Glutamatergic neuron (in vitro differentiated cells): ENCODE results near the gene DYRK1A. TPM values are rescaled to one million over a fixed set of nuclear protein-coding genes. Genes with fewer than 3 reads are reported as not detected.

Source experiments
- DNase-seq: peaks from one replicate; pipeline ENCODE4 v3.0.0; 2022
- H3K27ac Mint-ChIP-seq: one replicate; pipeline ENCODE4 v1.8.0; 2020; ENCODE audit warnings: mild to moderate bottlenecking, mixed read lengths, inconsistent platforms; ENCODE audit not compliant: unreplicated experiment
- H3K27me3 Mint-ChIP-seq: one replicate; pipeline ENCODE4 v1.8.0; 2020; ENCODE audit warnings: mild to moderate bottlenecking, moderate library complexity, mixed read lengths, inconsistent platforms; ENCODE audit not compliant: unreplicated experiment
- H3K36me3 Mint-ChIP-seq: one replicate; pipeline ENCODE4 v1.8.0; 2020; ENCODE audit warnings: mild to moderate bottlenecking, mixed read lengths, inconsistent platforms; ENCODE audit not compliant: unreplicated experiment
- H3K4me1 Mint-ChIP-seq: one replicate; pipeline ENCODE4 v1.8.0; 2020; ENCODE audit warnings: mild to moderate bottlenecking, low read depth, mixed read lengths, inconsistent platforms; ENCODE audit not compliant: unreplicated experiment
- H3K4me3 Mint-ChIP-seq: one replicate; pipeline ENCODE4 v1.8.0; 2020; ENCODE audit warnings: mild to moderate bottlenecking, mixed read lengths, inconsistent platforms; ENCODE audit not compliant: unreplicated experiment
- H3K9me3 Mint-ChIP-seq: one replicate; pipeline ENCODE4 v1.8.0; 2020; ENCODE audit warnings: mild to moderate bottlenecking, moderate library complexity, mixed read lengths, inconsistent platforms; ENCODE audit not compliant: unreplicated experiment
- CTCF ChIP-seq: fragments of 200-600 bp; sonication (generic); IDR thresholded peaks from one replicate; pipeline ENCODE4 v1.5.0; 2021; ENCODE audit not compliant: partially characterized antibody, unreplicated experiment
- total RNA-seq: library from RNA; stranded (reverse); fragmentation: NEBNext Ultra II Directional; extraction: Animal tissue kit (Norgen Biotek cat#: 25700); gene quantifications from one replicate; pipeline ENCODE4 v1.2.1, GENCODE V29; 2021; ENCODE audit not compliant: unreplicated experiment

Gene DYRK1A
- total RNA-seq, 1 donor from 2014 or later: 70.4 TPM

GRCh38 chr21:37528150-37528937 is 161.8 kb downstream of the DYRK1A start:
- Mint-ChIP-seq H3K27ac (no peak overlapping the region), H3K27me3 (no peaks in the 10 kb centered on the region), H3K4me1 (peaks cover 3% of the 10 kb centered on the region), H3K4me3 (no peak overlapping the region), H3K36me3 (no peaks in the 10 kb centered on the region), H3K9me3 (peaks cover 2% of the 10 kb centered on the region)
- no peak for TF ChIP-seq CTCF
- no peak for DNase-seq

GRCh38 chr21:37529649-37530048 is 163.1 kb downstream of the DYRK1A start:
- no peak overlapping the region for H3K4me3 Mint-ChIP-seq
- no peak for DNase-seq
- no peak for TF ChIP-seq CTCF
- no peaks in the 10 kb centered on the region for H3K27me3 Mint-ChIP-seq
- peaks cover 3% of the 10 kb centered on the region for H3K4me1 Mint-ChIP-seq
- peaks cover 2% of the 10 kb centered on the region for H3K9me3 Mint-ChIP-seq
- no peaks in the 10 kb centered on the region for H3K36me3 Mint-ChIP-seq
- no peak overlapping the region for H3K27ac Mint-ChIP-seq

GRCh38 chr21:37530901-37531351 is 164.4 kb downstream of the DYRK1A start:
- Mint-ChIP-seq H3K27ac (no peak overlapping the region), H3K27me3 (no peaks in the 10 kb centered on the region), H3K4me1 (peaks cover 3% of the 10 kb centered on the region), H3K9me3 (peaks cover 8% of the 10 kb centered on the region), H3K4me3 (no peak overlapping the region), H3K36me3 (peaks cover 5% of the 10 kb centered on the region)
- no peak for TF ChIP-seq CTCF
- DNase-seq: no peak

GRCh38 chr21:37531431-37531932 is 164.9 kb downstream of the DYRK1A start:
- Mint-ChIP-seq H3K27me3 (no peaks in the 10 kb centered on the region), H3K36me3 (peaks cover 7% of the 10 kb centered on the region), H3K4me1 (peaks cover 3% of the 10 kb centered on the region), H3K9me3 (peaks cover 10% of the 10 kb centered on the region), H3K4me3 (no peak overlapping the region), H3K27ac (no peak overlapping the region)
- no peak for TF ChIP-seq CTCF
- no peak for DNase-seq
